HuH-7.5 (cell line): ENCODE measurements around the gene NUP205.
"Not testable (repeated sequence)": the region's sequence is repeated elsewhere in the genome, so short reads cannot be mapped to it uniquely, and the experiment has no call there.

Experiments used
- DNase-seq: peaks from one replicate; pipeline ENCODE4 v3.0.0; 2011; ENCODE audit warnings: low spot score

Gene NUP205

GRCh38 chr7:135620980-135621850 lies 63.5 kb downstream of the NUP205 start:
- DNase-seq: peak; percentile 30

GRCh38 chr7:135634191-135634878 lies 76.6 kb downstream of the NUP205 start:
- no peak for DNase-seq

- not testable (repeated sequence) for DNase-seq
These were observed 82.0 kb downstream of the NUP205 start for GRCh38 chr7:135639690-135640089.

- no peak for DNase-seq
These were observed 86.4 kb downstream of the NUP205 start for GRCh38 chr7:135644154-135644553.

- no peak for DNase-seq
These were observed 87.0 kb downstream of the NUP205 start for GRCh38 chr7:135644729-135645128.

- no peak for DNase-seq
These were observed 87.7 kb downstream of the NUP205 start for GRCh38 chr7:135645296-135645904.

GRCh38 chr7:135647755-135648154 lies 90.0 kb downstream of the NUP205 start:
- DNase-seq: no peak

- DNase-seq: no peak
These were observed 90.5 kb downstream of the NUP205 start for GRCh38 chr7:135648235-135648634.

- DNase-seq: no peak
These were observed 93.3 kb downstream of the NUP205 start for GRCh38 chr7:135650831-135651573.

- no peak for DNase-seq
These were observed 95.8 kb downstream of the NUP205 start for GRCh38 chr7:135653340-135654080.

- DNase-seq: no peak
These were observed 100.8 kb downstream of the NUP205 start for GRCh38 chr7:135658564-135658963.

- no peak for DNase-seq
These were observed 101.6 kb downstream of the NUP205 start for GRCh38 chr7:135659159-135659846.

GRCh38 chr7:135661311-135662122 lies 103.8 kb downstream of the NUP205 start:
- DNase-seq: peak; percentile 33

GRCh38 chr7:135662123-135662372 lies 104.3 kb downstream of the NUP205 start:
- DNase-seq: no peak

- peak; percentile 79 for DNase-seq
These were observed 104.8 kb downstream of the NUP205 start, which contains the start of gene STMP1 for GRCh38 chr7:135662373-135663114. Gene STMP1 (plus strand): TSS chr7:135662514.

- DNase-seq: no peak
These were observed 106.4 kb downstream of the NUP205 start for GRCh38 chr7:135664046-135664589.

GRCh38 chr7:135665042-135665441 lies 107.3 kb downstream of the NUP205 start:
- DNase-seq: no peak

GRCh38 chr7:135666156-135666555 lies 108.4 kb downstream of the NUP205 start:
- no peak for DNase-seq

- no peak for DNase-seq
These were observed 109.1 kb downstream of the NUP205 start for GRCh38 chr7:135666846-135667245.
